HepG2 (cell line): ENCODE measurements around the gene P3R3URF.

ENCODE experiments used
- EZH2 ChIP-seq: conservative IDR thresholded peaks from 2 replicates; pipeline ENCODE4 v1.6.1; 2012; ENCODE audit warnings: mild to moderate bottlenecking, low read depth, low read length, moderate library complexity
- RFX5 ChIP-seq: IDR thresholded peaks from 2 replicates; pipeline ENCODE4 v1.6.1; 2011; ENCODE audit warnings: low read depth, low read length, improper control_type of control experiment
- TF ChIP-seq, protein P1 (sequence below): sonication (generic); formaldehyde crosslinking; IDR thresholded peaks from 2 replicates; pipeline ENCODE4 v1.5.0; 2020; ENCODE audit warnings: mild to moderate bottlenecking, missing genetic modification reagents, moderate library complexity

- TF ChIP-seq, protein P1, sequence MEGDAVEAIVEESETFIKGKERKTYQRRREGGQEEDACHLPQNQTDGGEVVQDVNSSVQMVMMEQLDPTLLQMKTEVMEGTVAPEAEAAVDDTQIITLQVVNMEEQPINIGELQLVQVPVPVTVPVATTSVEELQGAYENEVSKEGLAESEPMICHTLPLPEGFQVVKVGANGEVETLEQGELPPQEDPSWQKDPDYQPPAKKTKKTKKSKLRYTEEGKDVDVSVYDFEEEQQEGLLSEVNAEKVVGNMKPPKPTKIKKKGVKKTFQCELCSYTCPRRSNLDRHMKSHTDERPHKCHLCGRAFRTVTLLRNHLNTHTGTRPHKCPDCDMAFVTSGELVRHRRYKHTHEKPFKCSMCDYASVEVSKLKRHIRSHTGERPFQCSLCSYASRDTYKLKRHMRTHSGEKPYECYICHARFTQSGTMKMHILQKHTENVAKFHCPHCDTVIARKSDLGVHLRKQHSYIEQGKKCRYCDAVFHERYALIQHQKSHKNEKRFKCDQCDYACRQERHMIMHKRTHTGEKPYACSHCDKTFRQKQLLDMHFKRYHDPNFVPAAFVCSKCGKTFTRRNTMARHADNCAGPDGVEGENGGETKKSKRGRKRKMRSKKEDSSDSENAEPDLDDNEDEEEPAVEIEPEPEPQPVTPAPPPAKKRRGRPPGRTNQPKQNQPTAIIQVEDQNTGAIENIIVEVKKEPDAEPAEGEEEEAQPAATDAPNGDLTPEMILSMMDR (CRISPR knock-in tag): no peak
- TF ChIP-seq EZH2 (no peak), RFX5 (no peak)
These were observed 18.4 kb downstream of the P3R3URF start for GRCh38 chr1:46157916-46158311.
